Islet precursor cell (in vitro differentiated cells): ENCODE data around the gene LRRC23.
A peak's percentile ranks its signal among the peaks of the same experiment; 100 is the strongest.
"Not testable (repeated sequence)": the region's sequence is repeated elsewhere in the genome, so short reads cannot be mapped to it uniquely, and the experiment has no call there.

ENCODE experiments used
- DNase-seq: peaks from one replicate; pipeline ENCODE4 v3.0.0-alpha.2; 2018

LRRC23 gene

GRCh38 chr12:6908141-6908540 lies 3.5 kb downstream of the LRRC23 start:
- DNase-seq: not testable (repeated sequence)

- no peak for DNase-seq
Observed at GRCh38 chr12:6909421-6910145, 5.0 kb downstream of the LRRC23 start.

- DNase-seq: no peak
Observed at GRCh38 chr12:6912164-6912935, 7.7 kb downstream of the LRRC23 start.

GRCh38 chr12:6914246-6914946 lies 9.8 kb downstream of the LRRC23 start, which contains the start of gene ENO2:
Gene ENO2 (plus strand): TSS chr12:6914580. CDS start chr12:6915833, 1,253 bp downstream.
- peak; percentile 85 for DNase-seq

GRCh38 chr12:6914947-6915788 lies 10.5 kb downstream of the LRRC23 start:
- DNase-seq: no peak

GRCh38 chr12:6915789-6916285 lies 11.2 kb downstream of the LRRC23 start:
- DNase-seq: no peak

- no peak for DNase-seq
Observed at GRCh38 chr12:6916426-6917200, 12.0 kb downstream of the LRRC23 start.

GRCh38 chr12:6917491-6918231 lies 13.0 kb downstream of the LRRC23 start:
- peak; percentile 83 for DNase-seq

GRCh38 chr12:6919588-6919987 lies 15.0 kb downstream of the LRRC23 start:
- DNase-seq: peak; percentile 50

GRCh38 chr12:6921539-6921938 lies 16.9 kb downstream of the LRRC23 start:
- no peak for DNase-seq

GRCh38 chr12:6921996-6922946 lies 17.6 kb downstream of the LRRC23 start:
- peak; percentile 84 for DNase-seq

GRCh38 chr12:6923003-6923732 lies 18.5 kb downstream of the LRRC23 start:
- no peak for DNase-seq

GRCh38 chr12:6923851-6924250 lies 19.2 kb downstream of the LRRC23 start:
- DNase-seq: no peak

- DNase-seq: no peak
Observed at GRCh38 chr12:6925239-6925539, 20.6 kb downstream of the LRRC23 start.

GRCh38 chr12:6925540-6926279 lies 21.1 kb downstream of the LRRC23 start:
- peak; percentile 94 for DNase-seq

- DNase-seq: peak; percentile 92
Observed at GRCh38 chr12:6927379-6928021, 22.9 kb downstream of the LRRC23 start, which contains the start of gene ATN1. Gene ATN1 (plus strand): TSS chr12:6927959. CDS start chr12:6934002, 6,043 bp downstream.

- no peak for DNase-seq
Observed at GRCh38 chr12:6928022-6928702, 23.5 kb downstream of the LRRC23 start.
